Measurements from ENCODE around the gene RHBDF2. TPM values are rescaled to one million over a fixed set of nuclear protein-coding genes. Genes with fewer than 3 reads are reported as not detected.

Gene RHBDF2
- polyA plus RNA-seq, 3 donors: 36.9 to 124 (median 68.6) TPM

DNA sequence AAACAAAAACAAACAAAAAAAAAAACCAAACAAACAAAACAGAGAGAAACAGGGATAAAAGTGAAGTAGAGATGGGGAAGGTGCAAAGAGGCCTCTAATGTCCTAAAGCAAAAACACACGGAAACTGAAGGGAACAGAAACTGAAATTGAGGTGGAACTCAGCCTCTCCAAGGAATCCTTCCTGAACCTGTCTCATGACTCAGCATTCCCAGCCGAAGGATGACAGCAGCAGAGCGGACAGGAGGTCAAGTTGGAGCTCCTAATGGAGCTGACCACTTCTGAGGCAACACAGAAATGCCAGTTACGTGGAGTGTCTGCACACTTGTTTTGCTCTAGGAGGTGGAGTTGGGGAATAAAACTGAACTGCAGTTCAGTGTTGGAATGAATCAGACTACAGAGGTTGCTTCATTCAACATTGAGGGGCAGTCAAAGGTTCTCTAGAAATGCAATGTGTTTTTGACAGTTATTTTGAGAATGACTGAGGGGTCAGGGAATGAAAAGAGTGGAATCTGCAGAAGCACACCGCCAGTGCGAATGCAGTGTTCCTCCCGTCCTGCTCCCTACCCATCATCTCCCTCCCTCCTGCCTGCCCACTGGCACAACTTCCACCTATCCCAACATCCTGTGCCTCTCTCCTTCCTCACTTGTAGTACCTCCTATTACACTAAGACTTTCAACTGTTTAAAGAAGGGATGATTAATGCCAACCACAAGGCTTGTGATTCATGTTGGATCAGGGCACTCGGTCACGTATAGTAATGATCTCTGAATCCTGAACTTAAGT, 54.6 kb downstream of the RHBDF2 start:
- peak overlapping the region in 1 of 2 donors; percentile 31 for H3K4me3 Mint-ChIP-seq

More for the DNA sequence above, 54.6 kb downstream of the RHBDF2 start:
- Mint-ChIP-seq H3K27me3 (ENCODE audit: low read depth in 3 of 3) (no peaks in the 10 kb centered on the region), H3K9me3 (no peaks in the 10 kb centered on the region), H3K27ac (peak overlapping the region in 4 of 7 donors; percentile 11 to 69 (median 54)), H3K4me1 (peaks cover 62% of the 10 kb centered on the region), H3K36me3 (peaks cover 6 to 9% of the 10 kb centered on the region in 2 donors)
- TF ChIP-seq CTCF (IDR thresholded peaks at IDR 0.05): no peak
- intact Hi-C loops (cut with micrococcal nuclease): no loop called here
- no peak overlapping the region for H3K4me3 ChIP-seq (replicated peaks in 1 of 3; ENCODE audit: low read depth in 2 of 3, low read length in 3 of 3)
- H2AFZ ChIP-seq (ENCODE audit: insufficient read depth, low read depth, low read length, poor library complexity, severe bottlenecking): no peak overlapping the region
- H3K79me2 ChIP-seq (ENCODE audit: insufficient read depth, low read length): peaks cover 87% of the 10 kb centered on the region
- no peaks in the 10 kb centered on the region for H3K36me3 ChIP-seq (replicated peaks in 1 of 2; ENCODE audit: control insufficient read depth in 1 of 2, insufficient read depth in 2 of 2, low read length in 2 of 2)
- H3K9ac ChIP-seq (ENCODE audit: insufficient read depth, low read length, poor library complexity, severe bottlenecking): no peak overlapping the region
- peak in 2 of 3 donors; percentile 33 to 56 for DNase-seq
- H3K9me3 ChIP-seq (replicated peaks in 1 of 2; ENCODE audit: control insufficient read depth in 1 of 2, insufficient read depth in 1 of 2, low read length in 2 of 2): no peaks in the 10 kb centered on the region
- H3K27me3 ChIP-seq (ENCODE audit: control insufficient read depth in 2 of 2, insufficient read depth in 2 of 2, low read length in 2 of 2): no peaks in the 10 kb centered on the region
- peak overlapping the region; percentile 17 for H3K4me2 ChIP-seq (replicated peaks; ENCODE audit: extremely low read depth, low read length, poor library complexity, severe bottlenecking)
- peaks cover 95% of the 10 kb centered on the region for H4K20me1 ChIP-seq (ENCODE audit: insufficient read depth, low read length)
- H3K27ac ChIP-seq (ENCODE audit: low read depth in 1 of 2, low read length in 2 of 2): peak overlapping the region in 1 of 2 donors; percentile 9
- 21% methylated on average over 4 of the region's 9 CpGs for WGBS (ENCODE audit: insufficient coverage)
- peaks cover 17 to 28% of the 10 kb centered on the region in 2 donors for H3K4me1 ChIP-seq (ENCODE audit: control insufficient read depth in 1 of 2, insufficient read depth in 2 of 2, low read length in 2 of 2)
